DMS114 treated with DMSO at 0.1 percent for 48 hours (cell line): ENCODE data around the gene PI4KB.
"Not testable (repeated sequence)": the region's sequence is repeated elsewhere in the genome, so short reads cannot be mapped to it uniquely, and the experiment has no call there.

ENCODE experiments used
- DNase-seq: peaks from one replicate; lab custom pipeline; 2025; ENCODE audit not compliant: unreplicated experiment; lab: John Stamatoyannopoulos, UW

The PI4KB gene

GRCh38 chr1:151327223-151327902, at the start of gene PI4KB:
Gene PI4KB (minus strand): TSS chr1:151327416. CDS start chr1:151316481, 10,935 bp downstream.
- peak; percentile 100 for DNase-seq

GRCh38 chr1:151373196-151373595, 46.0 kb upstream of the PI4KB start:
- no peak for DNase-seq

- DNase-seq = no peak
These were observed 45.1 kb upstream of the PI4KB start, which contains the start of gene SELENBP1 for GRCh38 chr1:151372058-151372934. Gene SELENBP1 (minus strand): TSS chr1:151372705. CDS start chr1:151372641, 64 bp downstream.

GRCh38 chr1:151371370-151372057, 44.3 kb upstream of the PI4KB start:
- no peak for DNase-seq

GRCh38 chr1:151370211-151370911, 43.1 kb upstream of the PI4KB start:
- no peak for DNase-seq

- no peak for DNase-seq
These were observed 42.4 kb upstream of the PI4KB start for GRCh38 chr1:151369621-151370048.

GRCh38 chr1:151369302-151369610, 42.0 kb upstream of the PI4KB start:
- no peak for DNase-seq

GRCh38 chr1:151368393-151369301, 41.4 kb upstream of the PI4KB start:
- DNase-seq = no peak

- no peak for DNase-seq
These were observed 40.6 kb upstream of the PI4KB start for GRCh38 chr1:151367658-151368392.

GRCh38 chr1:151364996-151365395, 37.8 kb upstream of the PI4KB start:
- DNase-seq = no peak

- DNase-seq = no peak
These were observed 35.3 kb upstream of the PI4KB start for GRCh38 chr1:151362308-151363155.

- no peak for DNase-seq
These were observed 34.7 kb upstream of the PI4KB start for GRCh38 chr1:151361883-151362282.

- no peak for DNase-seq
These were observed 29.5 kb upstream of the PI4KB start for GRCh38 chr1:151356696-151357095.

GRCh38 chr1:151352021-151352718, 25.0 kb upstream of the PI4KB start:
- DNase-seq = no peak

- not testable (repeated sequence) for DNase-seq
These were observed 23.1 kb upstream of the PI4KB start for GRCh38 chr1:151350323-151350722.

GRCh38 chr1:151347523-151348246, 20.5 kb upstream of the PI4KB start:
- no peak for DNase-seq
